ENCODE data around the gene WASL.
"Not testable (repeated sequence)": the region's sequence is repeated elsewhere in the genome, so short reads cannot be mapped to it uniquely, and the experiment has no call there.

WASL gene

GRCh38 chr7:123768493-123768892 lies 19.7 kb upstream of the WASL start:
- ATAC-seq: no peak

GRCh38 chr7:123763191-123763661 lies 14.4 kb upstream of the WASL start:
- ATAC-seq: no peak

GRCh38 chr7:123761729-123762128 lies 12.9 kb upstream of the WASL start:
- no peak for ATAC-seq

GRCh38 chr7:123757095-123757494 lies 8.3 kb upstream of the WASL start:
- no peak for ATAC-seq

GRCh38 chr7:123755338-123755737 lies 6.5 kb upstream of the WASL start:
- no peak for ATAC-seq

- ATAC-seq: no peak
Observed at GRCh38 chr7:123754271-123754871, 5.6 kb upstream of the WASL start.

- ATAC-seq: no peak
Observed at GRCh38 chr7:123752534-123752933, 3.7 kb upstream of the WASL start.

- no peak for ATAC-seq
Observed at GRCh38 chr7:123751821-123752220, 3.0 kb upstream of the WASL start.

- ATAC-seq: no peak
Observed at GRCh38 chr7:123750389-123751230, 1.8 kb upstream of the WASL start.

- ATAC-seq: peak in 1 of 2 donors; percentile 5
Observed at GRCh38 chr7:123749537-123749857, 694 bp upstream of the WASL start.

GRCh38 chr7:123748171-123748733 lies 551 bp downstream of the WASL start:
- ATAC-seq: peak; percentile 12 to 14

GRCh38 chr7:123747620-123748141 lies 1.1 kb downstream of the WASL start:
- no peak for ATAC-seq

GRCh38 chr7:123746931-123747488 lies 1.8 kb downstream of the WASL start:
- ATAC-seq: no peak

- no peak for ATAC-seq
Observed at GRCh38 chr7:123746055-123746454, 2.7 kb downstream of the WASL start.

GRCh38 chr7:123745437-123745836 lies 3.4 kb downstream of the WASL start:
- no peak for ATAC-seq

- ATAC-seq: no peak
Observed at GRCh38 chr7:123744416-123744815, 4.4 kb downstream of the WASL start.

GRCh38 chr7:123741940-123742339 lies 6.9 kb downstream of the WASL start:
- no peak for ATAC-seq

- no peak for ATAC-seq
Observed at GRCh38 chr7:123738808-123739207, 10.0 kb downstream of the WASL start.

GRCh38 chr7:123738356-123738755 lies 10.4 kb downstream of the WASL start:
- no peak for ATAC-seq

- ATAC-seq: not testable (repeated sequence)
Observed at GRCh38 chr7:123737168-123737674, 11.6 kb downstream of the WASL start.

- no peak for ATAC-seq
Observed at GRCh38 chr7:123735539-123735938, 13.3 kb downstream of the WASL start.

GRCh38 chr7:123734498-123734897 lies 14.3 kb downstream of the WASL start:
- ATAC-seq: no peak

- ATAC-seq: no peak
Observed at GRCh38 chr7:123732413-123733091, 16.3 kb downstream of the WASL start.

Data from activated CD4-positive, CD25-positive, alpha-beta regulatory T cell treated with anti-CD3 and anti-CD28 coated beads, Interleukin-2, amount 50 U/mL, for 24 hours (primary cell).